Body of pancreas (tissue), 4 donors: ENCODE data around the gene RGN.

ENCODE experiments used
- CTCF ChIP-seq, 7 experiments: fragments of 450-650 bp in 4 of 7; fragments of 200-600 bp in 3 of 7; sonication (generic) in 3 of 7; IDR thresholded peaks; one replicate each; pipeline ENCODE4 v1.5.1; 2016 to 2019; ENCODE audit warnings: antibody characterized with exemption in 7 of 7
- POLR2A ChIP-seq, 3 donors: fragments of 450-650 bp; IDR thresholded peaks; one replicate each; pipeline ENCODE4 v1.6.1; 2016; ENCODE audit warnings: antibody characterized with exemption in 3 of 3, mild to moderate bottlenecking in 2 of 3

GRCh38 chrX:47112316-47112954 lies 34.2 kb downstream of the RGN start:
- TF ChIP-seq CTCF (IDR thresholded peaks at IDR 0.05) (no peak), POLR2A (IDR thresholded peaks at IDR 0.05) (no peak)
